ENCODE results near the gene KIR2DL3. TPM values are rescaled to one million over a fixed set of nuclear protein-coding genes. Genes with fewer than 3 reads are reported as not detected.

The KIR2DL3 gene
- total RNA-seq, 1 donor from 2014 or later, result not detected

DNA sequence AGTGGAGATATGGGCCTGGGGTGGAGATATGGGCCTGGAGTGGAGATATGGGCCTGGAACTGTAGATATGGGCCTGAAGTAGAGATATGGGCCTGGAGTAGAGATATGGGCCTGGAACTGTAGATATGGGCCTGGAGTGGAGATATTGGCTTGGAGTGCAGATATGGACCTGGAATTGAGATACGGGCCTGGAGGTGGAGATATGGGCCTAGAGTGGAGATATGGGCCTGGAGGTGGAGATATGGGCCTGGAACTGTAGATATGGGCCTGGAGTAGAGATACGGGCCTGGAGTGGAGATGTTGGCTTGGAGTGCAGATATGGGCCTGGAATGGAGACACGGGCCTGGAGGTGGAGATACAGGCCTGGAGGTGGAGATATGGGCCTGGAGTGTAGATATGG lies 13.7 kb upstream of the KIR2DL3 start:
- no peaks in the 10 kb centered on the region for H3K36me3 ChIP-seq (ENCODE audit: control insufficient read depth, insufficient read depth, low read length)
- no peak overlapping the region for H3K4me3 ChIP-seq (ENCODE audit: low read depth, low read length)
- DNase-seq (ENCODE audit: low read depth), result no peak
- H3K27me3 ChIP-seq (ENCODE audit: control insufficient read depth, insufficient read depth, low read length), result no peaks in the 10 kb centered on the region
- TF ChIP-seq, protein P1, sequence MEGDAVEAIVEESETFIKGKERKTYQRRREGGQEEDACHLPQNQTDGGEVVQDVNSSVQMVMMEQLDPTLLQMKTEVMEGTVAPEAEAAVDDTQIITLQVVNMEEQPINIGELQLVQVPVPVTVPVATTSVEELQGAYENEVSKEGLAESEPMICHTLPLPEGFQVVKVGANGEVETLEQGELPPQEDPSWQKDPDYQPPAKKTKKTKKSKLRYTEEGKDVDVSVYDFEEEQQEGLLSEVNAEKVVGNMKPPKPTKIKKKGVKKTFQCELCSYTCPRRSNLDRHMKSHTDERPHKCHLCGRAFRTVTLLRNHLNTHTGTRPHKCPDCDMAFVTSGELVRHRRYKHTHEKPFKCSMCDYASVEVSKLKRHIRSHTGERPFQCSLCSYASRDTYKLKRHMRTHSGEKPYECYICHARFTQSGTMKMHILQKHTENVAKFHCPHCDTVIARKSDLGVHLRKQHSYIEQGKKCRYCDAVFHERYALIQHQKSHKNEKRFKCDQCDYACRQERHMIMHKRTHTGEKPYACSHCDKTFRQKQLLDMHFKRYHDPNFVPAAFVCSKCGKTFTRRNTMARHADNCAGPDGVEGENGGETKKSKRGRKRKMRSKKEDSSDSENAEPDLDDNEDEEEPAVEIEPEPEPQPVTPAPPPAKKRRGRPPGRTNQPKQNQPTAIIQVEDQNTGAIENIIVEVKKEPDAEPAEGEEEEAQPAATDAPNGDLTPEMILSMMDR (IDR thresholded peaks at IDR 0.05; ENCODE audit: insufficient read depth, low read length, poor library complexity, severe bottlenecking), result no peak

DNA sequence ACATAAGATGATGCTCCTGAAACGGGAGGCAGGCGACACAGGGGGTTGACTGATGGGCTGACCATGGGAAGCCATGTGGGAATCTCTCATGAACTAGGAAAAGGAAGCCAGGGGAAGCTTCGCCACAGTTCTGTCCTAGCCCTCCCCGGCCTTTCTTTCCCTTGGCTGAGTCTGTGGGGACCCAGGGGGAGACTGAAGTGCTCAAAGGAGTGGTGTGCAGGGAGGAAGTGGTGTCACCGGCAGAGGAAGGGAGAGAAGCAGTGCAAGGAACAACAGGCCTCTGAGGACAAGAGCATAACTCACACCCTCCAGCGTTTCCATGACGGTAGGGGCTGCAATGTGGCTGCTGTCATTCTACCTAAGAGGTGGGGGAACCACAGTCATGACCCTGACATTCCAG lies 13.0 kb upstream of the KIR2DL3 start:
- TF ChIP-seq, protein P1 (IDR thresholded peaks at IDR 0.05; ENCODE audit: insufficient read depth, low read length, poor library complexity, severe bottlenecking), result no peak

DNA sequence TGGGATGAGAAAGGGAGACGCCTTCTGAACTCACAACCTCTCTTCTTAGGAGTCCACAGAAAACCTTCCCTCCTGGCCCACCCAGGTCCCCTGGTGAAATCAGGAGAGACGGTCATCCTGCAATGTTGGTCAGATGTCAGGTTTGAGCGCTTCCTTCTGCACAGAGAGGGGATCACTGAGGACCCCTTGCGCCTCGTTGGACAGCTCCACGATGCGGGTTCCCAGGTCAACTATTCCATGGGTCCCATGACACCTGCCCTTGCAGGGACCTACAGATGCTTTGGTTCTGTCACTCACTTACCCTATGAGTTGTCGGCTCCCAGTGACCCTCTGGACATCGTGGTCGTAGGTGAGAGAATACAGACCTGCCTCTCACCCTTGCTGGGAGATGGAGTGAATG lies 10.8 kb upstream of the KIR2DL3 start:
- no peaks in the 10 kb centered on the region for H3K27me3 ChIP-seq (ENCODE audit: control insufficient read depth, insufficient read depth, low read length)
- H3K36me3 ChIP-seq (ENCODE audit: control insufficient read depth, insufficient read depth, low read length), result no peaks in the 10 kb centered on the region
- TF ChIP-seq, protein P1 (IDR thresholded peaks at IDR 0.05; ENCODE audit: insufficient read depth, low read length, poor library complexity, severe bottlenecking), result no peak
- H3K4me3 ChIP-seq (ENCODE audit: low read depth, low read length), result no peak overlapping the region
- DNase-seq (ENCODE audit: low read depth), result no peak

More for the DNA sequence above, 13.0 kb upstream of the KIR2DL3 start:
- Histone ChIP-seq H3K4me3 (ENCODE audit: low read depth, low read length) (no peak overlapping the region), H3K36me3 (ENCODE audit: control insufficient read depth, insufficient read depth, low read length) (no peaks in the 10 kb centered on the region), H3K27me3 (ENCODE audit: control insufficient read depth, insufficient read depth, low read length) (no peaks in the 10 kb centered on the region)
- DNase-seq (ENCODE audit: low read depth), result no peak

DNA sequence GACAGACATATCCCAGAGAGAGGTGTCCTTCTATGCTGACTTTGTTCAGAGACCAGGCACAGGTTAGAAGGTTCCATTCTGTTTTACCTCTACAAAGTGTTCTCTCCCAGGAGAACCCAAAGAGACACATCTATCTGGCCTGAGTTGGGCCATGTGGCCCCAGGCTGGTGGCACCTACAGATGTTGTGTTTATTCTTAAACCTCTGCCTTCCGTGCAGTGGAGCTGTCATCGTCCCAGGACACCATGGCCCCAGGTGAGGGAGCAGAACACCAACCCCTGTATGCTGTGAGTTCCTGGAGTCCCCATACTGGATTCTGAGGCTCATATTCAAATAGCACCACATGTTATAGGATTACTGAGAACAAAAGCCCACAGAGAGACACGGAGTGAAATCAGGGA lies 10.1 kb upstream of the KIR2DL3 start:
- H3K4me3 ChIP-seq (ENCODE audit: low read depth, low read length), result no peak overlapping the region

DNA sequence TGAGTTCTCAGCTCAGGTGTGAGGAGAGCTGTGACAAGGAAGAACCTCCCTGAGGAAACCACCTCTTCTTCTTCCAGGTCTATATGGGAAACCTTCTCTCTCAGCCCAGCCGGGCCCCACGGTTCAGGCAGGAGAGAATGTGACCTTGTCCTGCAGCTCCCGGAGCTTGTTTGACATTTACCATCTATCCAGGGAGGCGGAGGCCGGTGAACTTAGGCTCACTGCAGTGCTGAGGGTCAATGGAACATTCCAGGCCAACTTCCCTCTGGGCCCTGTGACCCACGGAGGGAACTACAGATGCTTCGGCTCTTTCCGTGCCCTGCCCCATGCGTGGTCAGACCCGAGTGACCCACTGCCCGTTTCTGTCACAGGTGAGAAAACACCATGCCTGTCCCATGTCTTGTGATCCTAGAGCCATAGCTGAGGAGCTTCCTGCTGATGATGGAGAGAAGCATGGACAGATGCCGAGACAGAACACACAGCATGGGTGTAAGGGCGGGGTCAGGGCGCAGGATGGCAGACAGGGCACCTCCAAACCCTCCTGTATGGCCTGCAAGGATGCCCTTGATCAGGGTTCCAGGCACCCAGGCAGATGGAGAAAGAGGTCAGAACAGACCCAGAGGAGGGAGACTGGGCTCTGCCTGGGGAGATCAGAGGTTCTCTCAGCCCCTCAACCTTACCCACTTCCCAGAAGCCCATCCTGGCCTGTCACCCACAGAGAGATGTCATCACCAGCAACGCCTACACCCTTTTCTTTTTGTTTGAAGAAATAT lies 8.7 kb upstream of the KIR2DL3 start:
- no peak for DNase-seq (ENCODE audit: low read depth)
- TF ChIP-seq, protein P1 (IDR thresholded peaks at IDR 0.05; ENCODE audit: insufficient read depth, low read length, poor library complexity, severe bottlenecking), result no peak
- no peaks in the 10 kb centered on the region for H3K36me3 ChIP-seq (ENCODE audit: control insufficient read depth, insufficient read depth, low read length)
- H3K4me3 ChIP-seq (ENCODE audit: low read depth, low read length), result no peak overlapping the region
- no peaks in the 10 kb centered on the region for H3K27me3 ChIP-seq (ENCODE audit: control insufficient read depth, insufficient read depth, low read length)

More for the DNA sequence above, 10.1 kb upstream of the KIR2DL3 start:
- no peak for DNase-seq (ENCODE audit: low read depth)
- H3K36me3 ChIP-seq (ENCODE audit: control insufficient read depth, insufficient read depth, low read length), result no peaks in the 10 kb centered on the region
- H3K27me3 ChIP-seq (ENCODE audit: control insufficient read depth, insufficient read depth, low read length), result no peaks in the 10 kb centered on the region
- TF ChIP-seq, protein P1 (IDR thresholded peaks at IDR 0.05; ENCODE audit: insufficient read depth, low read length, poor library complexity, severe bottlenecking), result no peak

DNA sequence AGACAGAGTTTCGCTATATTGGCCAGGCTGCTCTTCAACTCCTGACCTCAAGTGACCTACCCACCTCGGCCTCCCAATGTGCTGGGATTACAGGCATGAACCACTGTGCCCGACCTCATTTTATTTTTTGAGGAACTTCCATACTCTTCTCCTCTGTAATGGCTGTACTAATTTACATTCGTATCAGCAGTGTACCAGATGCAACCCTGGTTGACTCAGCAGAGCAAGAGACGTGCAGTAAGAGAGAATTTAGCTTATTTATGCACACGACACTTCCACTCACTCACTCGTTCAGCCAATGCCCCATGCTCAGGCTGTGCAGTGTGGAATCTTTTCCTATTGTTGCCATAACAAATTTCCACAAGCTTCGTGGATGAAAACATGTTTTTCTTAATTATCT lies 7.1 kb upstream of the KIR2DL3 start:
- Histone ChIP-seq H3K36me3 (ENCODE audit: control insufficient read depth, insufficient read depth, low read length) (no peaks in the 10 kb centered on the region), H3K4me3 (ENCODE audit: low read depth, low read length) (no peak overlapping the region), H3K27me3 (ENCODE audit: control insufficient read depth, insufficient read depth, low read length) (no peaks in the 10 kb centered on the region)
- TF ChIP-seq, protein P1 (IDR thresholded peaks at IDR 0.05; ENCODE audit: insufficient read depth, low read length, poor library complexity, severe bottlenecking), result no peak
- no peak for DNase-seq (ENCODE audit: low read depth)

Data from kidney epithelial cell (primary cell).